SK-N-SH (cell line): Measurements from ENCODE around the gene ANTKMT.

Source experiments
- FOSL2 ChIP-seq: IDR thresholded peaks from 2 replicates; pipeline ENCODE4 v1.4.0; 2012; ENCODE audit warnings: low read depth, mild to moderate bottlenecking, moderate library complexity, borderline replicate concordance
- GATA2 ChIP-seq: sonication (generic); formaldehyde crosslinking; IDR thresholded peaks from 2 replicates; pipeline ENCODE4 v1.5.0; 2020; ENCODE audit warnings: mild to moderate bottlenecking, missing genetic modification reagents
- MXI1 ChIP-seq: IDR thresholded peaks from 2 replicates; pipeline ENCODE4 v1.6.1; 2012; ENCODE audit warnings: mild to moderate bottlenecking, low read depth, low read length, improper control_type of control experiment
- POLR2AphosphoS5 ChIP-seq: IDR thresholded peaks from 2 replicates; pipeline ENCODE4 v1.6.1; 2012; ENCODE audit warnings: low read depth, low read length
- RFX5 ChIP-seq: IDR thresholded peaks from 2 replicates; pipeline ENCODE4 v1.6.1; 2012; ENCODE audit warnings: mild to moderate bottlenecking, improper control_type of control experiment, low read length
- TAF1 ChIP-seq: IDR thresholded peaks from 2 replicates; pipeline ENCODE4 v1.6.1; 2012; ENCODE audit warnings: low read depth, mild to moderate bottlenecking, low read length, moderate library complexity, borderline replicate concordance
- TEAD4 ChIP-seq: IDR thresholded peaks from 2 replicates; pipeline ENCODE4 v1.4.0; 2012; ENCODE audit warnings: mild to moderate bottlenecking, borderline replicate concordance; ENCODE audit not compliant: insufficient read depth
- TF ChIP-seq, protein P1 (sequence below): fragments of 200-600 bp; sonication (generic); IDR thresholded peaks from 2 replicates; pipeline ENCODE4 v1.6.1; 2017; ENCODE audit warnings: antibody characterized with exemption, mild to moderate bottlenecking, moderate library complexity
- TF ChIP-seq, protein P2 (sequence below): fragments of 150-350 bp; IDR thresholded peaks from 2 replicates; pipeline ENCODE4 v1.6.1; 2017; ENCODE audit warnings: antibody characterized with exemption, low read length, low read depth, borderline replicate concordance
- TF ChIP-seq, protein P3 (sequence below): IDR thresholded peaks from 2 replicates; pipeline ENCODE4 v1.4.0; 2012; ENCODE audit warnings: low read depth

DNA sequence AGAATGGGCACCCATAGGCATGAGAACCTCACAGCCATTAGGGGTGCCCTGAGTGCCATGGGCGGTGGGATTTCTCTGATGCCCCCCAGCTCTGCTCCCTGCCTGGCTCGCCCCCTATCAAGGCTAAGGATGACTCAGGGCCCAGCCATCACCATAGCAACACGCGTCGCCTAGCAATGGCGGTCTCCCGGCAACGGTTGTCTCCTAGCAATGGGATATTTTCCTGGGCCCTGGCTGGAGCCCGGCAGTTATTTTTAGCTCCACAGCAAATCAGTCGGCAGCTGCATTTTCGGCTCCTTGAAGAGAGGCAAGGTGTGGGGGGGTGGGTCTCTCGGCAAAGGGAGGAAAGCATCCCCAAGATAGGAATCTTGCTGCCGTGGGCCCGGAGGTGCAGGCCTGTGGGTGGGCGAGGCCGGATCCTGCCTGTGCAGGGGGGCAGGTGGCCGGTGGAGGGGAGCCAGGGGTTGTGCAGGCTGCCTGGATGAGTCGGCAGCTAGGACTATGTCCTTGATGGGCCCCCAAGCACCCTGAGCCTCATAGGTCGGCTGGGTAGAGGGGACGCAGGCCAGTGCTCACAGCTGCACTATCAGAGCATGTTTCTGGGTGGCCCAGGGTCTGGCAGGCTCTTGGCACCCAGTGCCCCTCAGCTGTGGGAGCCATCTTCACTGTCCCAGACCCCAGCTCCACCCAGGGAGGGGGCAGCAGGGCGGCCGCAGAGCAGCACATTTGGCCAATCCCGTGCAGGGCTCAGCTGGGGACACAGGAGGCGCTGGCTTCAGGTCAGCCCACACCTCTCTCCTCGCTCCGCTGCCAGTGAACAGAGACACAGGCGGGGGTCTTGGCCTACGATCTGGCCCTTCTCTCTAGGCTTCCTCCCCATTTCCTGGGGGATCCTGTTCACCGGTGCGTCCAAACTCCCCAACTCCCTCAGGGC, 11.1 kb upstream of the ANTKMT start:
- TF ChIP-seq, protein P1, sequence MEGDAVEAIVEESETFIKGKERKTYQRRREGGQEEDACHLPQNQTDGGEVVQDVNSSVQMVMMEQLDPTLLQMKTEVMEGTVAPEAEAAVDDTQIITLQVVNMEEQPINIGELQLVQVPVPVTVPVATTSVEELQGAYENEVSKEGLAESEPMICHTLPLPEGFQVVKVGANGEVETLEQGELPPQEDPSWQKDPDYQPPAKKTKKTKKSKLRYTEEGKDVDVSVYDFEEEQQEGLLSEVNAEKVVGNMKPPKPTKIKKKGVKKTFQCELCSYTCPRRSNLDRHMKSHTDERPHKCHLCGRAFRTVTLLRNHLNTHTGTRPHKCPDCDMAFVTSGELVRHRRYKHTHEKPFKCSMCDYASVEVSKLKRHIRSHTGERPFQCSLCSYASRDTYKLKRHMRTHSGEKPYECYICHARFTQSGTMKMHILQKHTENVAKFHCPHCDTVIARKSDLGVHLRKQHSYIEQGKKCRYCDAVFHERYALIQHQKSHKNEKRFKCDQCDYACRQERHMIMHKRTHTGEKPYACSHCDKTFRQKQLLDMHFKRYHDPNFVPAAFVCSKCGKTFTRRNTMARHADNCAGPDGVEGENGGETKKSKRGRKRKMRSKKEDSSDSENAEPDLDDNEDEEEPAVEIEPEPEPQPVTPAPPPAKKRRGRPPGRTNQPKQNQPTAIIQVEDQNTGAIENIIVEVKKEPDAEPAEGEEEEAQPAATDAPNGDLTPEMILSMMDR, result no peak
- TF ChIP-seq, protein P2, sequence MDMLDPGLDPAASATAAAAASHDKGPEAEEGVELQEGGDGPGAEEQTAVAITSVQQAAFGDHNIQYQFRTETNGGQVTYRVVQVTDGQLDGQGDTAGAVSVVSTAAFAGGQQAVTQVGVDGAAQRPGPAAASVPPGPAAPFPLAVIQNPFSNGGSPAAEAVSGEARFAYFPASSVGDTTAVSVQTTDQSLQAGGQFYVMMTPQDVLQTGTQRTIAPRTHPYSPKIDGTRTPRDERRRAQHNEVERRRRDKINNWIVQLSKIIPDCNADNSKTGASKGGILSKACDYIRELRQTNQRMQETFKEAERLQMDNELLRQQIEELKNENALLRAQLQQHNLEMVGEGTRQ, result no peak
- peak; percentile 100 for TF ChIP-seq MXI1
- TF ChIP-seq POLR2AphosphoS5, result no peak
- no peak for TF ChIP-seq TAF1
- TF ChIP-seq TEAD4, result no peak
- TF ChIP-seq GATA2 (CRISPR knock-in tag), result peak; percentile 53; the same call in 1 of the 2 replicates
- TF ChIP-seq RFX5, result no peak
- TF ChIP-seq FOSL2, result peak; percentile 48; the same call in 1 of the 2 replicates
- TF ChIP-seq, protein P3, sequence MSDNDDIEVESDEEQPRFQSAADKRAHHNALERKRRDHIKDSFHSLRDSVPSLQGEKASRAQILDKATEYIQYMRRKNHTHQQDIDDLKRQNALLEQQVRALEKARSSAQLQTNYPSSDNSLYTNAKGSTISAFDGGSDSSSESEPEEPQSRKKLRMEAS, result no peak
